GM21717 (cell line): ENCODE results near the gene MYO3B.
A peak's percentile ranks its signal among the peaks of the same experiment; 100 is the strongest.

Experiments used
- ATAC-seq: cut with Tn5 transposase; IDR thresholded peaks from one replicate; pipeline ENCODE4 v1.9.1; 2021; ENCODE audit warnings: mild to moderate bottlenecking, moderate library complexity; ENCODE audit not compliant: unreplicated experiment

MYO3B gene

GRCh38 chr2:170362871-170363631, 185.1 kb downstream of the MYO3B start:
- no peak for ATAC-seq

GRCh38 chr2:170365003-170365402, 187.1 kb downstream of the MYO3B start:
- no peak for ATAC-seq

GRCh38 chr2:170365686-170366085, 187.7 kb downstream of the MYO3B start:
- no peak for ATAC-seq

- ATAC-seq, result no peak
Observed at GRCh38 chr2:170368370-170368769, 190.4 kb downstream of the MYO3B start.

GRCh38 chr2:170369228-170369627, 191.3 kb downstream of the MYO3B start:
- no peak for ATAC-seq

GRCh38 chr2:170369894-170370293, 191.9 kb downstream of the MYO3B start:
- no peak for ATAC-seq

GRCh38 chr2:170371231-170371998, 193.5 kb downstream of the MYO3B start:
- ATAC-seq, result no peak

GRCh38 chr2:170375192-170375591, 197.2 kb downstream of the MYO3B start:
- ATAC-seq, result no peak

GRCh38 chr2:170377500-170378207, 199.7 kb downstream of the MYO3B start:
- ATAC-seq, result no peak

- no peak for ATAC-seq
Observed at GRCh38 chr2:170380267-170380666, 202.3 kb downstream of the MYO3B start.

GRCh38 chr2:170381678-170382077, 203.7 kb downstream of the MYO3B start:
- no peak for ATAC-seq

- ATAC-seq, result no peak
Observed at GRCh38 chr2:170386554-170386953, 208.6 kb downstream of the MYO3B start.

GRCh38 chr2:170391018-170391417, 213.1 kb downstream of the MYO3B start:
- no peak for ATAC-seq

GRCh38 chr2:170391697-170392096, 213.8 kb downstream of the MYO3B start:
- no peak for ATAC-seq

- ATAC-seq, result no peak
Observed at GRCh38 chr2:170393861-170394498, 216.0 kb downstream of the MYO3B start.

- ATAC-seq, result no peak
Observed at GRCh38 chr2:170394641-170395387, 216.9 kb downstream of the MYO3B start.

- no peak for ATAC-seq
Observed at GRCh38 chr2:170396799-170397459, 219.0 kb downstream of the MYO3B start.

- no peak for ATAC-seq
Observed at GRCh38 chr2:170401187-170401586, 223.2 kb downstream of the MYO3B start.

GRCh38 chr2:170404846-170405245, 226.9 kb downstream of the MYO3B start:
- peak; percentile 46 for ATAC-seq

- ATAC-seq, result no peak
Observed at GRCh38 chr2:170405326-170405725, 227.4 kb downstream of the MYO3B start.
